B cell (primary cell): ENCODE data around the gene LPCAT1. TPM values are rescaled to one million over a fixed set of nuclear protein-coding genes. Genes with fewer than 3 reads are reported as not detected.

Experiments
- ATAC-seq: fragments of 200-7000 bp; cut with Tn5 transposase; one replicate; pipeline ENCODE4 v1.10.0; 2021; ENCODE audit warnings: low read depth, mild to moderate bottlenecking, moderate number of reproducible peaks, moderate library complexity
- CTCF ChIA-PET: fragments of 350-600 bp; sonication (Branson Sonifier 250); formaldehyde crosslinking; loops from one replicate; lab custom pipeline; 2021; ENCODE audit warnings: antibody characterized with exemption, inconsistent platforms; lab: Charles Lee
- POLR2A ChIA-PET: fragments of 350-600 bp; sonication (Branson Sonifier 250); formaldehyde crosslinking; loops from one replicate; lab custom pipeline; 2021; ENCODE audit warnings: antibody characterized with exemption; lab: Charles Lee
- DNase-seq: peaks from one replicate; pipeline ENCODE4 v3.0.0; 2013
- H2AFZ ChIP-seq: 2 replicates; pipeline ENCODE4 v1.6.1; 2012; ENCODE audit warnings: mild to moderate bottlenecking, low read depth, low read length; ENCODE audit not compliant: insufficient read depth, poor library complexity, severe bottlenecking
- H3K27ac ChIP-seq, 2 donors: 1 replicate in 1 of 2; 2 replicates in 1 of 2; pipeline ENCODE4 v1.5.1; 2012 to 2013; ENCODE audit warnings: low read length in 2 of 2, mild to moderate bottlenecking in 2 of 2, moderate library complexity in 1 of 2
- H3K27me3 ChIP-seq, 4 experiments: fragments of 200-600 bp in 1 of 4; sonication (generic) in 1 of 4; replicated peaks in 1 of 4; 1 replicate in 2 of 4; 2 replicates in 2 of 4; pipeline versions ENCODE4 v1.6.1 to v1.7.0; 2013 to 2016; ENCODE audit warnings: low read length in 3 of 4, mild to moderate bottlenecking in 2 of 4, mixed read lengths in 1 of 4, moderate library complexity in 1 of 4; ENCODE audit not compliant: insufficient read depth in 4 of 4, control insufficient read depth in 3 of 4; ENCODE audit errors: control extremely low read depth in 1 of 4
- H3K36me3 ChIP-seq, 2 experiments: replicated peaks in 1 of 2; 1 replicate in 1 of 2; 2 replicates in 1 of 2; pipeline versions ENCODE4 v1.6.1 to v1.7.1; 2013; ENCODE audit warnings: low read length in 1 of 2; ENCODE audit not compliant: insufficient read depth in 2 of 2, control insufficient read depth in 1 of 2; ENCODE audit errors: control extremely low read depth in 1 of 2, extremely low read depth in 1 of 2
- H3K4me1 ChIP-seq, 2 donors: fragments of 200-600 bp in 1 of 2; sonication (generic) in 1 of 2; 1 replicate in 1 of 2; 2 replicates in 1 of 2; pipeline versions ENCODE4 v1.5.1 to v1.6.1; 2013 to 2017; ENCODE audit warnings: low read length in 2 of 2; ENCODE audit not compliant: control insufficient read depth in 2 of 2, insufficient read depth in 2 of 2
- H3K4me2 ChIP-seq: replicated peaks from 2 replicates; pipeline ENCODE3; 2012; ENCODE audit warnings: mild to moderate bottlenecking, low read depth, low read length; ENCODE audit not compliant: poor library complexity, severe bottlenecking
- H3K4me3 ChIP-seq, 5 experiments: fragments of 200-600 bp in 1 of 5; sonication (generic) in 1 of 5; 1 replicate in 3 of 5; 2 replicates in 2 of 5; pipeline versions ENCODE4 v1.5.1 to v1.7.0; 2011 to 2016; ENCODE audit warnings: low read length in 4 of 5, mild to moderate bottlenecking in 4 of 5, low read depth in 2 of 5, control low read depth in 1 of 5, moderate library complexity in 1 of 5; ENCODE audit not compliant: insufficient read depth in 1 of 5; ENCODE audit errors: control extremely low read depth in 1 of 5, extremely low read depth in 1 of 5
- H3K79me2 ChIP-seq: fragments of 200-600 bp; sonication (generic); one replicate; pipeline ENCODE4 v1.6.0; 2016; ENCODE audit warnings: low read length; ENCODE audit not compliant: control insufficient read depth, insufficient read depth
- H3K9ac ChIP-seq: fragments of 200-600 bp; sonication (generic); 2 replicates; pipeline ENCODE4 v1.6.1; 2017; ENCODE audit warnings: mild to moderate bottlenecking, low read length, moderate library complexity
- H3K9me3 ChIP-seq, 3 donors: one replicate each; pipeline versions ENCODE4 v1.6.1 to v1.7.1; 2013; ENCODE audit warnings: low read length in 2 of 3; ENCODE audit not compliant: control insufficient read depth in 2 of 3, insufficient read depth in 1 of 3; ENCODE audit errors: control extremely low read depth in 1 of 3
- H4K20me1 ChIP-seq: 2 replicates; pipeline ENCODE4 v1.6.0; 2012; ENCODE audit warnings: mild to moderate bottlenecking, low read length; ENCODE audit not compliant: insufficient read depth, control insufficient read depth, poor library complexity, severe bottlenecking
- H3K27ac Mint-ChIP-seq: one replicate; pipeline ENCODE4 v1.8.0; 2021; ENCODE audit warnings: mixed read lengths
- H3K27me3 Mint-ChIP-seq: one replicate; pipeline ENCODE4 v1.8.0; 2021; ENCODE audit warnings: mixed read lengths
- H3K4me1 Mint-ChIP-seq: one replicate; pipeline ENCODE4 v1.8.0; 2021; ENCODE audit warnings: mixed read lengths
- H3K4me3 Mint-ChIP-seq: one replicate; pipeline ENCODE4 v1.8.0; 2021; ENCODE audit warnings: mixed read lengths
- H3K9me3 Mint-ChIP-seq: one replicate; pipeline ENCODE4 v1.8.0; 2022; ENCODE audit warnings: mixed read lengths; ENCODE audit not compliant: insufficient read depth
- EZH2 ChIP-seq: IDR thresholded peaks from 2 replicates; pipeline ENCODE4 v1.6.1; 2012; ENCODE audit warnings: borderline replicate concordance, low read depth, mild to moderate bottlenecking, moderate library complexity, low read length; ENCODE audit not compliant: insufficient read depth, poor library complexity, severe bottlenecking
- WGBS: methylation state at CpG from one replicate; pipeline ENCODE4 v1.1.5; 2013; ENCODE audit warnings: missing lambda C conversion rate; ENCODE audit not compliant: insufficient coverage; 5-methylcytosine and 5-hydroxymethylcytosine counted together
- intact Hi-C: fragments of 100-400 bp; cut with micrococcal nuclease; formaldehyde crosslinking; loops from one replicate; pipeline ENCODE4 v1.10.0; 2022
- polyA plus RNA-seq: library from polyadenylated mRNA; depleted of rRNA; stranded (reverse); fragments of >200 nt; gene quantifications from 2 replicates; pipeline ENCODE4 v1.2.3, GENCODE V29; 2012
- total RNA-seq, 2 donors: library from RNA; stranded (reverse); fragments of 120-200 nt in 1 of 2; gene quantifications; 1 replicate in 1 of 2; 2 replicates in 1 of 2; pipeline versions ENCODE4 v1.2.3 to v1.2.4, GENCODE V29; 2013 to 2022
- TF ChIP-seq, protein P1 (sequence below): fragments of 200-600 bp; IDR thresholded peaks from one replicate; pipeline ENCODE4 v1.8.0; 2022; ENCODE audit warnings: antibody characterized with exemption, mild to moderate bottlenecking

The LPCAT1 gene
- total and polyA plus RNA-seq, 2 donors (not counting 1 experiment from before 2014, with no cell fraction given), result 94.8 to 159 TPM

DNA sequence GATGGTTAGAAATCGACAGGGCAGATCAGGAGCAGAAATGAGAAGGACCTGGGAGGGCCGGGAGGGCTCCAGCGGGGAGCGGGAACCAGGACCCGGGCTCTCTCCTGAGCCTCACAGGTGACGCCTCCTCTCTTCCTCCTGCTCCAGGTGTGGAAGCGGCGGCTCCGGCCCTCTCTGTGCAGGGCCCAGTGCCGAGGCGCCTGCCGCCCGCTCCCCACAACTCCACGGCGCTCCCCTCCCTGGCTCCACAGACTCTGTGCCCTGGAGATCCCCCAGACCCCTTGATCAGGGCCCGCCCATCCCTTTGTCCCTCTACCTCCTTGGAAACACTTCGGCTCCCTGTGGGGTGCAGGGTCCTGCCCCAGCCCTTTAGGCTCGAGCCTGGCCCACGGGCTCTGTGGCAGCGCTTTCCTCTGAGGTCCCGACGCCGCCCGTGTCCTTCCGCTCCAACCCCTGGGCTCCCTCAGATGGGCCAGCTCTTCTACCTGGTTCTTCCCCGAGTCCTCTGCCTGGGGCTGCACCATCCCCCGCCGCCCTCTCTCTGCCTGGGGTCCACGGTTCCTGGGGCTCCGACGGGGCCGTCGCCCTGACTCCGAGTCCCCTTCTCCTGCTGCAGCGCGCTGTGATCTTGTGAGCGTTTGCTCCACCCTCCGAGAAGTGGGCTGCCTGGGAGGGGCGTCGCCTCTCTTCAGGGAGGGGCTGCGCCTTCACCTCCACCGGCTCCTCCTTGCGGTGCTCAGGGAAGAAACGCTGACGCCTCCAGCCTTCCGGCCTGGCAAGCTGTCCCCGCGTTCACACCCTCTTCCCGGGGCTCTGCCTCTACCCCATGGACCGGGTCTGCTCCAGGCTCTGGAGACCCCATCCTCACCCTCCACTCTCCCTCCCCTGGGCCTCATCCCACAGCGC, 56.2 kb downstream of the LPCAT1 start:
- H3K27me3 ChIP-seq, result no peaks in the 10 kb centered on the region
- H4K20me1 ChIP-seq, result peaks cover 56% of the 10 kb centered on the region
- intact Hi-C loops, result no loop called here

More for the DNA sequence above, 56.2 kb downstream of the LPCAT1 start:
- ChIA-PET CTCF (interaction anchor here (0.6 to 1.4 kb wide), 7 partner anchors 12 to 152 kb away, joined by 3 to 4 read pairs (median 3); partner anchors contain the start of gene CLPTM1L), POLR2A (no interaction called here)
- Histone ChIP-seq H3K9me3 (peaks cover 0 to 23% (median 0%) of the 10 kb centered on the region in 3 donors), H3K4me3 (no peak overlapping the region), H3K27ac (no peak overlapping the region), H3K36me3 (peaks cover 0 to 73% of the 10 kb centered on the region in 2 experiments), H3K79me2 (peaks cover 7% of the 10 kb centered on the region), H3K4me2 (no peak overlapping the region), H2AFZ (no peak overlapping the region), H3K4me1 (peaks cover 0 to 2% of the 10 kb centered on the region in 2 donors), H3K9ac (no peak overlapping the region)
- ATAC-seq (no peak), DNase-seq (no peak)
- H3K9me3 Mint-ChIP-seq, result no peaks in the 10 kb centered on the region
- H3K27ac Mint-ChIP-seq, result no peak overlapping the region
- WGBS, result 96% methylated on average over 48 of the region's 51 CpGs
- H3K4me3 Mint-ChIP-seq, result no peak overlapping the region
- no peaks in the 10 kb centered on the region for H3K27me3 Mint-ChIP-seq
- TF ChIP-seq, protein P1, sequence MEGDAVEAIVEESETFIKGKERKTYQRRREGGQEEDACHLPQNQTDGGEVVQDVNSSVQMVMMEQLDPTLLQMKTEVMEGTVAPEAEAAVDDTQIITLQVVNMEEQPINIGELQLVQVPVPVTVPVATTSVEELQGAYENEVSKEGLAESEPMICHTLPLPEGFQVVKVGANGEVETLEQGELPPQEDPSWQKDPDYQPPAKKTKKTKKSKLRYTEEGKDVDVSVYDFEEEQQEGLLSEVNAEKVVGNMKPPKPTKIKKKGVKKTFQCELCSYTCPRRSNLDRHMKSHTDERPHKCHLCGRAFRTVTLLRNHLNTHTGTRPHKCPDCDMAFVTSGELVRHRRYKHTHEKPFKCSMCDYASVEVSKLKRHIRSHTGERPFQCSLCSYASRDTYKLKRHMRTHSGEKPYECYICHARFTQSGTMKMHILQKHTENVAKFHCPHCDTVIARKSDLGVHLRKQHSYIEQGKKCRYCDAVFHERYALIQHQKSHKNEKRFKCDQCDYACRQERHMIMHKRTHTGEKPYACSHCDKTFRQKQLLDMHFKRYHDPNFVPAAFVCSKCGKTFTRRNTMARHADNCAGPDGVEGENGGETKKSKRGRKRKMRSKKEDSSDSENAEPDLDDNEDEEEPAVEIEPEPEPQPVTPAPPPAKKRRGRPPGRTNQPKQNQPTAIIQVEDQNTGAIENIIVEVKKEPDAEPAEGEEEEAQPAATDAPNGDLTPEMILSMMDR, result no peak
- no peak for TF ChIP-seq EZH2
- H3K4me1 Mint-ChIP-seq, result no peaks in the 10 kb centered on the region
